Measurements from ENCODE around the gene APAF1. TPM values are rescaled to one million over a fixed set of nuclear protein-coding genes. Genes with fewer than 3 reads are reported as not detected.

The APAF1 gene
- total RNA-seq, 1 donor from 2014 or later = 49.2 TPM

GRCh38 chr12:98644433-98644711 is 718 bp upstream of the APAF1 start:
- Histone ChIP-seq H4K20me1 (ENCODE audit: insufficient read depth, low read length) (peaks cover 38% of the 10 kb centered on the region), H3K9me3 (ENCODE audit: insufficient read depth, low read depth, low read length) (no peaks in the 10 kb centered on the region), H3K9ac (ENCODE audit: low read length) (peak overlapping the region; percentile 93), H3K27me3 (ENCODE audit: insufficient read depth, low read length) (no peaks in the 10 kb centered on the region), H3K4me1 (ENCODE audit: insufficient read depth, low read length) (no peaks in the 10 kb centered on the region), H3K36me3 (ENCODE audit: insufficient read depth, low read length) (peaks cover 17% of the 10 kb centered on the region), H3K4me3 (ENCODE audit: insufficient read depth, low read depth, low read length) (peak overlapping the region; percentile 94), H3K79me2 (ENCODE audit: insufficient read depth, low read length) (peaks cover 92% of the 10 kb centered on the region), H3K27ac (ENCODE audit: low read depth, low read length) (peak overlapping the region; percentile 93), H3K4me2 (ENCODE audit: low read length) (peak overlapping the region; percentile 89), H2AFZ (ENCODE audit: low read depth, low read length) (peak overlapping the region; percentile 70)
- peaks cover 8% of the 10 kb centered on the region for H3K4me1 Mint-ChIP-seq (ENCODE audit: low read depth, unreplicated experiment)
- TF ChIP-seq, protein P1, sequence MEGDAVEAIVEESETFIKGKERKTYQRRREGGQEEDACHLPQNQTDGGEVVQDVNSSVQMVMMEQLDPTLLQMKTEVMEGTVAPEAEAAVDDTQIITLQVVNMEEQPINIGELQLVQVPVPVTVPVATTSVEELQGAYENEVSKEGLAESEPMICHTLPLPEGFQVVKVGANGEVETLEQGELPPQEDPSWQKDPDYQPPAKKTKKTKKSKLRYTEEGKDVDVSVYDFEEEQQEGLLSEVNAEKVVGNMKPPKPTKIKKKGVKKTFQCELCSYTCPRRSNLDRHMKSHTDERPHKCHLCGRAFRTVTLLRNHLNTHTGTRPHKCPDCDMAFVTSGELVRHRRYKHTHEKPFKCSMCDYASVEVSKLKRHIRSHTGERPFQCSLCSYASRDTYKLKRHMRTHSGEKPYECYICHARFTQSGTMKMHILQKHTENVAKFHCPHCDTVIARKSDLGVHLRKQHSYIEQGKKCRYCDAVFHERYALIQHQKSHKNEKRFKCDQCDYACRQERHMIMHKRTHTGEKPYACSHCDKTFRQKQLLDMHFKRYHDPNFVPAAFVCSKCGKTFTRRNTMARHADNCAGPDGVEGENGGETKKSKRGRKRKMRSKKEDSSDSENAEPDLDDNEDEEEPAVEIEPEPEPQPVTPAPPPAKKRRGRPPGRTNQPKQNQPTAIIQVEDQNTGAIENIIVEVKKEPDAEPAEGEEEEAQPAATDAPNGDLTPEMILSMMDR (IDR thresholded peaks at IDR 0.05; ENCODE audit: insufficient read depth, low read depth, low read length) = no peak
- peak overlapping the region; percentile 90 for H3K27ac Mint-ChIP-seq (ENCODE audit: unreplicated experiment)
- DNase-seq (ENCODE audit: low read depth) = no peak
- no peaks in the 10 kb centered on the region for H3K9me3 Mint-ChIP-seq (ENCODE audit: unreplicated experiment)
- H3K36me3 Mint-ChIP-seq (ENCODE audit: low read depth, unreplicated experiment) = peaks cover 4% of the 10 kb centered on the region
- peak overlapping the region; percentile 97 for H3K4me3 Mint-ChIP-seq (ENCODE audit: unreplicated experiment)
- no peak for FAIRE-seq
- H3K27me3 Mint-ChIP-seq (ENCODE audit: low read depth, unreplicated experiment) = no peaks in the 10 kb centered on the region

DNA sequence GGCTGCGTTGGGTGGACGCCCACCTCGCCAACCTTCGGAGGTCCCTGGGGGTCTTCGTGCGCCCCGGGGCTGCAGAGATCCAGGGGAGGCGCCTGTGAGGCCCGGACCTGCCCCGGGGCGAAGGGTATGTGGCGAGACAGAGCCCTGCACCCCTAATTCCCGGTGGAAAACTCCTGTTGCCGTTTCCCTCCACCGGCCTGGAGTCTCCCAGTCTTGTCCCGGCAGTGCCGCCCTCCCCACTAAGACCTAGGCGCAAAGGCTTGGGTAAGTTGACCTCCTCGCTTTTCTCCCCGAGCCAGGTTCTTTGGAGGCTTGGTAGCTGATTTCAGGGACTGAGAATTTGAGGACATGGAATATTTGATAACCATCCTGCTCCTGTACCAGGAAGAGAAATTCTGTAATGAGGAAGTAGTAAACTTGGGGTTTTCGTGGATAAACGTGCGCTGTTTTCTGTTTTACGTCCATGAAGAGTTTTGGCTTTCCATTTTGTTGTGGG is 530 bp downstream of the APAF1 start:
- no peaks in the 10 kb centered on the region for H3K9me3 Mint-ChIP-seq (ENCODE audit: unreplicated experiment)
- peaks cover 7% of the 10 kb centered on the region for H3K36me3 Mint-ChIP-seq (ENCODE audit: low read depth, unreplicated experiment)
- peak overlapping the region; percentile 89 for H3K4me2 ChIP-seq (ENCODE audit: low read length)
- peak overlapping the region; percentile 83 for H2AFZ ChIP-seq (ENCODE audit: low read depth, low read length)
- H3K9me3 ChIP-seq (ENCODE audit: insufficient read depth, low read depth, low read length) = no peaks in the 10 kb centered on the region
- peak overlapping the region; percentile 93 for H3K9ac ChIP-seq (ENCODE audit: low read length)
- H3K27me3 ChIP-seq (ENCODE audit: insufficient read depth, low read length) = no peaks in the 10 kb centered on the region
- H4K20me1 ChIP-seq (ENCODE audit: insufficient read depth, low read length) = peaks cover 33% of the 10 kb centered on the region
- H3K4me1 ChIP-seq (ENCODE audit: insufficient read depth, low read length) = no peaks in the 10 kb centered on the region
- TF ChIP-seq, protein P1 (IDR thresholded peaks at IDR 0.05; ENCODE audit: insufficient read depth, low read depth, low read length) = no peak
- no peak for TF ChIP-seq EZH2 (IDR thresholded peaks at IDR 0.05; ENCODE audit: insufficient read depth, low read length)
- peak overlapping the region; percentile 93 for H3K27ac ChIP-seq (ENCODE audit: low read depth, low read length)
- H3K4me3 Mint-ChIP-seq (ENCODE audit: unreplicated experiment) = peak overlapping the region; percentile 98
- peaks cover 8% of the 10 kb centered on the region for H3K4me1 Mint-ChIP-seq (ENCODE audit: low read depth, unreplicated experiment)
- no peak for FAIRE-seq
- H3K27ac Mint-ChIP-seq (ENCODE audit: unreplicated experiment) = peak overlapping the region; percentile 84
- no peak for DNase-seq (ENCODE audit: low read depth)
- H3K79me2 ChIP-seq (ENCODE audit: insufficient read depth, low read length) = peaks cover 87% of the 10 kb centered on the region
- peaks cover 23% of the 10 kb centered on the region for H3K36me3 ChIP-seq (ENCODE audit: insufficient read depth, low read length)
- peak overlapping the region; percentile 94 for H3K4me3 ChIP-seq (ENCODE audit: insufficient read depth, low read depth, low read length)
- no peaks in the 10 kb centered on the region for H3K27me3 Mint-ChIP-seq (ENCODE audit: low read depth, unreplicated experiment)

DNA sequence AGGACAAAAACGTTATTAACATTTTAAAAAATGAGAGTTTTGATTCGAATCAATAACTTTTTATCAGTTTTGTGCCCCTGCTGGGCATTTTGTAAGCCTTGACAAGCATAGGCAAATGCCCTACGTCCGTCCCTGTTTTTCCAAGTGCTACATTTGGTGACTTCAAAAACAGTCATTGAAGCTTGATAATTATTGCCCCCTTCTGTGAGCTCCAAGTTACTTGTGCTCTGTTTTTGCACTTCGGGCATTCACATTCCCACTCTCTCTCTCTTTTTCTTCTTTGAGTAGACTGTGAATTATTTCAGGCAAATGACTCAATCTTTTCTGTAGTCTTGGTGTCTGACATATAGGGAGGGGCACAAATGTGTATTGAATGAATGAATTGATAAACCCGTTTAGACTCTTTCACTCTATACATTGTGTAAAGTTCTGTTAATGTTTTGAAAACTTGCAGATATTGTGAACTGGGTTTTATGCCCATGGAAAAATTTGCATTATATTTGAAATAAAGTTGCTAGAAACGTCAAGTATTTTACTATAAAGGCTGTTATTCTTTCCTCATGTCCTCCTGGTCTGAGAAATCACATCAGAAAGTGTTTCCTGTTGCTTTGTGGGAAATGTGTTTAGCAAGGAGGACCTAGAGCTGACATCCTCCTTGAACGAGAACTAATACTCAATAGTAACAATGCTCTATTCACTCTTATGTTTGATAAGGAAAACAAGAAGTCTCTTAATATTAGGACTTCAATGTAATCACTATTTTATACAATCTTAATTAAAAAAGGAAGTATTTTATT is 1.4 kb downstream of the APAF1 start:
- Histone ChIP-seq H3K27me3 (ENCODE audit: insufficient read depth, low read length) (no peaks in the 10 kb centered on the region), H3K4me2 (ENCODE audit: low read length) (peak overlapping the region; percentile 89), H3K4me1 (ENCODE audit: insufficient read depth, low read length) (no peaks in the 10 kb centered on the region), H3K79me2 (ENCODE audit: insufficient read depth, low read length) (peaks cover 79% of the 10 kb centered on the region), H3K4me3 (ENCODE audit: insufficient read depth, low read depth, low read length) (peak overlapping the region; percentile 94), H4K20me1 (ENCODE audit: insufficient read depth, low read length) (peaks cover 25% of the 10 kb centered on the region), H2AFZ (ENCODE audit: low read depth, low read length) (no peak overlapping the region), H3K36me3 (ENCODE audit: insufficient read depth, low read length) (peaks cover 25% of the 10 kb centered on the region), H3K9ac (ENCODE audit: low read length) (peak overlapping the region; percentile 93), H3K27ac (ENCODE audit: low read depth, low read length) (peak overlapping the region; percentile 93), H3K9me3 (ENCODE audit: insufficient read depth, low read depth, low read length) (no peaks in the 10 kb centered on the region)
- peak overlapping the region; percentile 98 for H3K4me3 Mint-ChIP-seq (ENCODE audit: unreplicated experiment)
- peaks cover 8% of the 10 kb centered on the region for H3K4me1 Mint-ChIP-seq (ENCODE audit: low read depth, unreplicated experiment)
- no peaks in the 10 kb centered on the region for H3K27me3 Mint-ChIP-seq (ENCODE audit: low read depth, unreplicated experiment)
- peaks cover 7% of the 10 kb centered on the region for H3K36me3 Mint-ChIP-seq (ENCODE audit: low read depth, unreplicated experiment)
- no peaks in the 10 kb centered on the region for H3K9me3 Mint-ChIP-seq (ENCODE audit: unreplicated experiment)
- TF ChIP-seq, protein P1 (IDR thresholded peaks at IDR 0.05; ENCODE audit: insufficient read depth, low read depth, low read length) = peak; percentile 7
- no peak for TF ChIP-seq EZH2 (IDR thresholded peaks at IDR 0.05; ENCODE audit: insufficient read depth, low read length)
- FAIRE-seq (no peak), DNase-seq (ENCODE audit: low read depth) (peak; percentile 43)
- peak overlapping the region; percentile 44 for H3K27ac Mint-ChIP-seq (ENCODE audit: unreplicated experiment)

All from astrocyte (in vitro differentiated cells and primary cell).